Measurements from ENCODE around the gene PTPRK.
A peak's percentile ranks its signal among the peaks of the same experiment; 100 is the strongest.

The PTPRK gene

GRCh38 chr6:128521282-128521632 is 858 bp upstream of the PTPRK start:
- Histone ChIP-seq H2BK5ac (ENCODE audit: low read length) (no peak overlapping the region), H2BK12ac (ENCODE audit: low read length) (no peak overlapping the region), H3K4me2 (ENCODE audit: insufficient read depth, low read length, poor library complexity, severe bottlenecking) (peak overlapping the region; percentile 32), H3K23ac (ENCODE audit: low read depth, low read length, poor library complexity) (no peak overlapping the region), H3K4me1 (ENCODE audit: control insufficient read depth in 2 of 2, insufficient read depth in 1 of 2, low read depth in 1 of 2, low read length in 2 of 2) (peaks cover 5 to 25% of the 10 kb centered on the region in 2 donors), H3K9ac (ENCODE audit: low read depth, low read length, poor library complexity) (no peak overlapping the region), H3K27me3 (ENCODE audit: control insufficient read depth in 3 of 3, insufficient read depth in 3 of 3, low read depth in 1 of 3, low read length in 3 of 3) (no peaks in the 10 kb centered on the region), H3K18ac (ENCODE audit: low read length) (no peak overlapping the region), H3K4ac (ENCODE audit: low read length) (no peak overlapping the region), H4K8ac (ENCODE audit: low read depth, low read length) (no peak overlapping the region), H3K9me3 (replicated peaks in 1 of 2; ENCODE audit: control insufficient read depth in 2 of 2, insufficient read depth in 1 of 2, low read depth in 1 of 2, low read length in 2 of 2) (no peaks in the 10 kb centered on the region), H3K4me3 (ENCODE audit: low read length in 2 of 2) (peak overlapping the region in 1 of 2 donors; percentile 79), H3K14ac (ENCODE audit: low read length) (no peak overlapping the region), H3K27ac (replicated peaks; ENCODE audit: low read length) (no peak overlapping the region), H3K36me3 (replicated peaks in 1 of 2; ENCODE audit: control insufficient read depth in 2 of 2, insufficient read depth in 2 of 2, low read length in 2 of 2) (no peaks in the 10 kb centered on the region), H2AK5ac (ENCODE audit: low read depth, low read length) (no peak overlapping the region), H3K79me1 (ENCODE audit: low read depth, low read length) (no peaks in the 10 kb centered on the region), H2BK15ac (ENCODE audit: low read length) (no peak overlapping the region), H4K91ac (ENCODE audit: low read depth, low read length, poor library complexity) (no peak overlapping the region), H2AFZ (ENCODE audit: low read length) (peak overlapping the region; percentile 90), H2BK120ac (ENCODE audit: low read depth, low read length) (no peak overlapping the region)
- no peak for DNase-seq (ENCODE audit: low spot score)
- WGBS, 2 donors (ENCODE audit: extremely low coverage in 2 of 2, insufficient read length in 2 of 2, insufficient replicate concordance in 1 of 2), result no CpG with 5 or more reads among the region's 2 CpGs

GRCh38 chr6:128519931-128520435 is 416 bp downstream of the PTPRK start:
- H2AK5ac ChIP-seq (ENCODE audit: low read depth, low read length), result peak overlapping the region; percentile 25
- peak overlapping the region; percentile 81 for H2BK12ac ChIP-seq (ENCODE audit: low read length)
- no peak overlapping the region for H4K8ac ChIP-seq (ENCODE audit: low read depth, low read length)
- H2BK15ac ChIP-seq (ENCODE audit: low read length), result peak overlapping the region; percentile 95
- no peaks in the 10 kb centered on the region for H3K27me3 ChIP-seq (ENCODE audit: control insufficient read depth in 3 of 3, insufficient read depth in 3 of 3, low read depth in 1 of 3, low read length in 3 of 3)
- no peak overlapping the region for H2BK120ac ChIP-seq (ENCODE audit: low read depth, low read length)
- no peaks in the 10 kb centered on the region for H3K9me3 ChIP-seq (replicated peaks in 1 of 2; ENCODE audit: control insufficient read depth in 2 of 2, insufficient read depth in 1 of 2, low read depth in 1 of 2, low read length in 2 of 2)
- H3K79me1 ChIP-seq (ENCODE audit: low read depth, low read length), result no peaks in the 10 kb centered on the region
- peaks cover 0 to 13% of the 10 kb centered on the region in 2 donors for H3K4me1 ChIP-seq (ENCODE audit: control insufficient read depth in 2 of 2, insufficient read depth in 1 of 2, low read depth in 1 of 2, low read length in 2 of 2)
- peak overlapping the region; percentile 85 for H3K4ac ChIP-seq (ENCODE audit: low read length)
- peak overlapping the region; percentile 89 for H3K4me2 ChIP-seq (ENCODE audit: insufficient read depth, low read length, poor library complexity, severe bottlenecking)
- H3K4me3 ChIP-seq (ENCODE audit: low read length in 2 of 2), result peak overlapping the region; percentile 79 to 96
- H3K27ac ChIP-seq (replicated peaks; ENCODE audit: low read length), result peak overlapping the region; percentile 90
- peak overlapping the region; percentile 92 for H3K9ac ChIP-seq (ENCODE audit: low read depth, low read length, poor library complexity)
- no peak overlapping the region for H4K91ac ChIP-seq (ENCODE audit: low read depth, low read length, poor library complexity)
- H3K23ac ChIP-seq (ENCODE audit: low read depth, low read length, poor library complexity), result peak overlapping the region; percentile 90
- H2BK5ac ChIP-seq (ENCODE audit: low read length), result peak overlapping the region; percentile 96
- no peaks in the 10 kb centered on the region for H3K36me3 ChIP-seq (replicated peaks in 1 of 2; ENCODE audit: control insufficient read depth in 2 of 2, insufficient read depth in 2 of 2, low read length in 2 of 2)
- H3K14ac ChIP-seq (ENCODE audit: low read length), result peak overlapping the region; percentile 94
- H2AFZ ChIP-seq (ENCODE audit: low read length), result peak overlapping the region; percentile 90
- peak; percentile 73 for DNase-seq (ENCODE audit: low spot score)
- no CpG with 5 or more reads among the region's 39 CpGs for WGBS, 2 donors (ENCODE audit: extremely low coverage in 2 of 2, insufficient read length in 2 of 2, insufficient replicate concordance in 1 of 2)
- peak overlapping the region; percentile 99 for H3K18ac ChIP-seq (ENCODE audit: low read length)

GRCh38 chr6:128519132-128519930 is 1.1 kb downstream of the PTPRK start:
- no peak overlapping the region for H4K8ac ChIP-seq (ENCODE audit: low read depth, low read length)
- H3K23ac ChIP-seq (ENCODE audit: low read depth, low read length, poor library complexity), result peak overlapping the region; percentile 70
- H2BK15ac ChIP-seq (ENCODE audit: low read length), result no peak overlapping the region
- no CpG with 5 or more reads among the region's 46 CpGs for WGBS, 2 donors (ENCODE audit: extremely low coverage in 2 of 2, insufficient read length in 2 of 2, insufficient replicate concordance in 1 of 2)
- no peak overlapping the region for H2AK5ac ChIP-seq (ENCODE audit: low read depth, low read length)
- H3K27ac ChIP-seq (replicated peaks; ENCODE audit: low read length), result peak overlapping the region; percentile 90
- H2BK5ac ChIP-seq (ENCODE audit: low read length), result no peak overlapping the region
- peak overlapping the region; percentile 99 for H3K18ac ChIP-seq (ENCODE audit: low read length)
- H2BK12ac ChIP-seq (ENCODE audit: low read length), result no peak overlapping the region
- peak overlapping the region; percentile 79 to 96 for H3K4me3 ChIP-seq (ENCODE audit: low read length in 2 of 2)
- no peak overlapping the region for H4K91ac ChIP-seq (ENCODE audit: low read depth, low read length, poor library complexity)
- H3K79me1 ChIP-seq (ENCODE audit: low read depth, low read length), result no peaks in the 10 kb centered on the region
- H3K36me3 ChIP-seq (replicated peaks in 1 of 2; ENCODE audit: control insufficient read depth in 2 of 2, insufficient read depth in 2 of 2, low read length in 2 of 2), result no peaks in the 10 kb centered on the region
- no peak overlapping the region for H3K4ac ChIP-seq (ENCODE audit: low read length)
- peak overlapping the region; percentile 89 for H3K4me2 ChIP-seq (ENCODE audit: insufficient read depth, low read length, poor library complexity, severe bottlenecking)
- peaks cover 0 to 10% of the 10 kb centered on the region in 2 donors for H3K4me1 ChIP-seq (ENCODE audit: control insufficient read depth in 2 of 2, insufficient read depth in 1 of 2, low read depth in 1 of 2, low read length in 2 of 2)
- H3K27me3 ChIP-seq (ENCODE audit: control insufficient read depth in 3 of 3, insufficient read depth in 3 of 3, low read depth in 1 of 3, low read length in 3 of 3), result no peaks in the 10 kb centered on the region
- DNase-seq (ENCODE audit: low spot score), result peak; percentile 43
- peak overlapping the region; percentile 92 for H3K9ac ChIP-seq (ENCODE audit: low read depth, low read length, poor library complexity)
- peak overlapping the region; percentile 9 for H3K14ac ChIP-seq (ENCODE audit: low read length)
- no peak overlapping the region for H2BK120ac ChIP-seq (ENCODE audit: low read depth, low read length)
- peak overlapping the region; percentile 90 for H2AFZ ChIP-seq (ENCODE audit: low read length)
- no peaks in the 10 kb centered on the region for H3K9me3 ChIP-seq (replicated peaks in 1 of 2; ENCODE audit: control insufficient read depth in 2 of 2, insufficient read depth in 1 of 2, low read depth in 1 of 2, low read length in 2 of 2)

GRCh38 chr6:128518434-128519131 is 1.8 kb downstream of the PTPRK start:
- Histone ChIP-seq H3K4me3 (ENCODE audit: low read length in 2 of 2) (peak overlapping the region; percentile 79 to 96), H3K4me2 (ENCODE audit: insufficient read depth, low read length, poor library complexity, severe bottlenecking) (peak overlapping the region; percentile 89), H3K4me1 (ENCODE audit: control insufficient read depth in 2 of 2, insufficient read depth in 1 of 2, low read depth in 1 of 2, low read length in 2 of 2) (peaks cover 0 to 10% of the 10 kb centered on the region in 2 donors), H3K18ac (ENCODE audit: low read length) (peak overlapping the region; percentile 19), H3K36me3 (replicated peaks in 1 of 2; ENCODE audit: control insufficient read depth in 2 of 2, insufficient read depth in 2 of 2, low read length in 2 of 2) (no peaks in the 10 kb centered on the region), H3K27ac (replicated peaks; ENCODE audit: low read length) (no peak overlapping the region), H2AK5ac (ENCODE audit: low read depth, low read length) (no peak overlapping the region), H4K8ac (ENCODE audit: low read depth, low read length) (no peak overlapping the region), H4K91ac (ENCODE audit: low read depth, low read length, poor library complexity) (no peak overlapping the region), H3K4ac (ENCODE audit: low read length) (no peak overlapping the region), H2AFZ (ENCODE audit: low read length) (peak overlapping the region; percentile 90), H3K9ac (ENCODE audit: low read depth, low read length, poor library complexity) (peak overlapping the region; percentile 38), H2BK120ac (ENCODE audit: low read depth, low read length) (no peak overlapping the region), H3K79me1 (ENCODE audit: low read depth, low read length) (no peaks in the 10 kb centered on the region), H3K9me3 (replicated peaks in 1 of 2; ENCODE audit: control insufficient read depth in 2 of 2, insufficient read depth in 1 of 2, low read depth in 1 of 2, low read length in 2 of 2) (no peaks in the 10 kb centered on the region), H3K14ac (ENCODE audit: low read length) (no peak overlapping the region), H2BK15ac (ENCODE audit: low read length) (no peak overlapping the region), H3K23ac (ENCODE audit: low read depth, low read length, poor library complexity) (no peak overlapping the region), H3K27me3 (ENCODE audit: control insufficient read depth in 3 of 3, insufficient read depth in 3 of 3, low read depth in 1 of 3, low read length in 3 of 3) (no peaks in the 10 kb centered on the region), H2BK5ac (ENCODE audit: low read length) (no peak overlapping the region), H2BK12ac (ENCODE audit: low read length) (no peak overlapping the region)
- no CpG with 5 or more reads among the region's 21 CpGs for WGBS, 2 donors (ENCODE audit: extremely low coverage in 2 of 2, insufficient read length in 2 of 2, insufficient replicate concordance in 1 of 2)
- DNase-seq (ENCODE audit: low spot score), result no peak
